Choroid plexus epithelial cell (primary cell): ENCODE results near the gene MYLK.

Experiments
- DNase-seq: peaks from one replicate; pipeline ENCODE4 v3.0.0-alpha.2; 2010; ENCODE audit warnings: low read depth
- H3K4me3 ChIP-seq: 2 replicates; pipeline ENCODE4 v1.5.1; 2011; ENCODE audit warnings: low read depth, mild to moderate bottlenecking, control low read depth, low read length, moderate library complexity
- TF ChIP-seq, protein P1 (sequence below): conservative IDR thresholded peaks from 2 replicates; pipeline ENCODE4 v1.5.1; 2011; ENCODE audit warnings: low read depth, mild to moderate bottlenecking, control low read depth, inconsistent platforms, low read length, moderate library complexity

Gene MYLK

DNA sequence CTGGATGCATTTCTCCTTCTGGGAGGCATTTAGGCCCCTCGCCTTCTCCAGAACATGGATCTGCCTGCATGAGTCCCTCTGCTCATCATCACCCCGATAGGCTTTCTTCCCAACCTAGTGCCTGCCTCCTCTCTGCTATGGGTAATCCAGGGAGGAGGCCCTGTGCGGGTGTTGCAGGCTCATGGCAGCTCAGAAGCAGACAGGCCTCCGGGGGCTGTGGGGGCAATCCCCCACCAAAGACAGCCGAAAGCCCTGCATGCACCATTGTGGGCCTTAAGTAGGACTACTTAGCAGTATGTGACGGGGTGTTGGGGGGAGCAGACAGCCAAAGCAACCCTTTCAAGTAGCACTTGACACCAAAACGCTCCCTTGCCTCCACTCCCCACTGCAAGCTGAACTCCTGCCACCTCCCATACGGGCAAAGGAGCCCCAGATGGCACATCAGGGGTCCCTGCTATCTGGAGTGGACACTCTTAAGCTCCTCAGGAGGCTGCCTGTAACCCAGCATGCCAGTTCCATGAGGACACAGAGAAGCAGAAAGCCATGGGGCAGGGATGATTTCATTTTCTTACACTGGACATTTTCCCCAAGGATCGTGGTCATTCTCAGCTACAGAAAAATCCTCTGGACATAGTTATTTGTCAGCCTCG lies 200.5 kb downstream of the MYLK start:
- no peak for DNase-seq
- TF ChIP-seq, protein P1, sequence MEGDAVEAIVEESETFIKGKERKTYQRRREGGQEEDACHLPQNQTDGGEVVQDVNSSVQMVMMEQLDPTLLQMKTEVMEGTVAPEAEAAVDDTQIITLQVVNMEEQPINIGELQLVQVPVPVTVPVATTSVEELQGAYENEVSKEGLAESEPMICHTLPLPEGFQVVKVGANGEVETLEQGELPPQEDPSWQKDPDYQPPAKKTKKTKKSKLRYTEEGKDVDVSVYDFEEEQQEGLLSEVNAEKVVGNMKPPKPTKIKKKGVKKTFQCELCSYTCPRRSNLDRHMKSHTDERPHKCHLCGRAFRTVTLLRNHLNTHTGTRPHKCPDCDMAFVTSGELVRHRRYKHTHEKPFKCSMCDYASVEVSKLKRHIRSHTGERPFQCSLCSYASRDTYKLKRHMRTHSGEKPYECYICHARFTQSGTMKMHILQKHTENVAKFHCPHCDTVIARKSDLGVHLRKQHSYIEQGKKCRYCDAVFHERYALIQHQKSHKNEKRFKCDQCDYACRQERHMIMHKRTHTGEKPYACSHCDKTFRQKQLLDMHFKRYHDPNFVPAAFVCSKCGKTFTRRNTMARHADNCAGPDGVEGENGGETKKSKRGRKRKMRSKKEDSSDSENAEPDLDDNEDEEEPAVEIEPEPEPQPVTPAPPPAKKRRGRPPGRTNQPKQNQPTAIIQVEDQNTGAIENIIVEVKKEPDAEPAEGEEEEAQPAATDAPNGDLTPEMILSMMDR: no peak
- no peak overlapping the region for H3K4me3 ChIP-seq

DNA sequence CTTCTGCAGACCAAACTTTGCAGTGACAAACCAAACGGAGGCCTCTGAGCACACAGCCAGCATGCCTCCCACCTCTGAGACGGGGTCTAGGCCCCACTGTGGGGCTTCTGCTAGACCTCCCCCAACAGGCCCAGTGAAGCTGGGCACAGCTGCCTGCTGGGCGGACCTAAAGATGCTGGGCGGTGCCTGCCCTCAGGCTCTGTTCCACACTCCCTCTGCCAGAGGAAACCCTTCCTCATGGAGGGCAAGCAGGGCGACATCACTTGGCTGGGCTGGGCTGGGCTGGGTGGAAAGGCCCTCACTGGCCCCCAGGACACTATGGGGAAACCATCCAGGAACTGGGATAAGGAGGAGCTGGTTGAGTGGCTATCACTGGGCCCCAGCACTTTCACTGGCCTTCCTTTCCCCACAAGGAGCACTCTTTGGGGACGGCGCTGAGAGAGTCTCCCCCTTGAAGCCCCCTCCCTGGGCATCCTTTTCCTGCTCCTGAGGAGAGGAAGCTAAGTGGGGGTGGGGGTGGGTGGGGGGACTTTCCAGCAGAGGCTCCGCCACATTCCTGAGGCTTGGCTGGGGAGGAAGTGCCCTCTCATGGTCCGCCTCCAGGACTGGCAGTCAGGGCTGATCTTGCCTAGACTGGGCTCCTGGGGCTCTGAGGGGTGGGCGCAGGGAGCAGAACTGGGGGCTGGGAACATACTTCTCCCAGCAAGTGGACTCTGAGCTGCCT lies 201.2 kb downstream of the MYLK start:
- no peak for DNase-seq
- H3K4me3 ChIP-seq: no peak overlapping the region
- TF ChIP-seq, protein P1: no peak

DNA sequence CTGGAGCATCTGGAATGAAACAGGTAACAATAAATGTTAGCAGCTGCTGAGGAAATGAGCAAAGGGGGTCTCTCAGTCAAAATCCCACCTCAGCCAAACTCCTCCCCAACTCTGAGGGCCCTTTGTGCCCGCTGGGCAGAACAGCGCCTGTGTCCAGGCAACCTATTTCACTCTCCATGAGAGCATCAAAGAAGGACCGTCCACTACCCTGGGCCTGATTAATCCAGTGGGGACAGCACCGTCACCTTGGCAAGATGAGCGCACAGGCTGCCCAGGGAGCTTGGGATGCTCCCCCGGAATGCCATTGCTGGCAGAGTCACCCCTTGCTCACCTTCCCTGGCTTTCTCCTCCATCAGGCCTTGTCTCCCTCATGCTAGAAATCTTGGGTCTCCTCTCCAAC lies 201.8 kb downstream of the MYLK start:
- DNase-seq: no peak
- no peak overlapping the region for H3K4me3 ChIP-seq
- TF ChIP-seq, protein P1: no peak

GRCh38 chr3:123679712-123680386 lies 204.3 kb downstream of the MYLK start:
- TF ChIP-seq, protein P1: no peak
- no peak for DNase-seq
- H3K4me3 ChIP-seq: no peak overlapping the region

DNA sequence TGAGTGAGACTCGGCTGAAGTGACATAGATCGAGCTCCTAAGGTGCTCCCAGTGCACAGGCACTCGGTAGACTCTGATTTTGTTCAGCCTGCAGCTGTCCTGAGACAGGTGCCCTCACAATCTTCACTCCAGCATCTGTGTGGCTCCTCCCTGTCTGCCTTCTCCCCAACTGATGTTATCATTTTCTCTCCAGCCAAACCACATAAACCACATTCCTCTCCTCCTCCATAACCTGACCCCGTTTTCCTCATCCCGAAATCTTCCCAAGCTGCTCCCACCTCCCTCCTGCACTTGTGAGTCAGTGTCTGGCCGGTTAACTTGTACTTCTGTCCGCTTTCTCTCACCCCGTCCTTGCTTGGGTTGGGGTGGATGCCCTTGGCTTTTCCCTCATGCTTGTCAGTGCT lies 206.0 kb downstream of the MYLK start:
- peak; percentile 80 for DNase-seq
- H3K4me3 ChIP-seq: no peak overlapping the region
- TF ChIP-seq, protein P1: no peak

DNA sequence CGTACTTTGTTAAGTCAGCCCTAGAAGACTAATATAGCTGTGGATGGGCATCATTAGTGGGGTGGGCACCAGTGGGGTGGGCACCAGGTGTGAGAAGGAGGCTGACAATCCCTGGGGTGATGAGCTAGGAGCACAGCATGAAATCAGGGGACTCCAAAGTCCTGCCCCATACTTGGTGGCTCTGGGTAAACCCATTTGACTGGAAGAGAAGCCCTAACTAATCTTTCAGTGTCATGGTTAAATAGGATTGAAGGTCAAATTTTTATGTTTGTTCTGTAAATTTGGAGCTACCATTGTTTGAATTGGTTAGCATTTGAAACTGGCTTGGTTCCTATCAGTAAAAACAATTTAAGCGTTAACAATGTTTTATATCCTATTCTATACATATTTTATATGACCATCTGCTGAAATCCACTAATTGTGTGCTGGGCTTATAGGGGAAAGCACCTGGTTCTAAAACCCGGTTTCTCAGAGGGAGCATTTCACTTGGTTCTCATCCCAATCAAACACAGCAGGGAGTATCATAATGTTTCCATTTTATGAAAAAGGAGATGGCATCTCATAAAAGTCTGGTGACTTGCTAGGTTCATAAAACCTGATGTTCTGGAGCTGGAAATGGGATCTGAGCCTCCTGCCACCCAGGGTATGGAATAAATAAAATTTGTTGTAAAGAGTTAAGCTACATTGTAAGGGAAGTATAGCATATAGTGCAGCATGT lies 211.5 kb downstream of the MYLK start:
- no peak overlapping the region for H3K4me3 ChIP-seq
- DNase-seq: no peak
- TF ChIP-seq, protein P1: no peak
